Small intestine (tissue), 7 donors: ENCODE measurements around the gene JPT2. TPM values are rescaled to one million over a fixed set of nuclear protein-coding genes. Genes with fewer than 3 reads are reported as not detected.

Source experiments
- DNase-seq, 2 donors: peaks; one replicate each; pipeline versions ENCODE4 v3.0.0 to v3.0.0-alpha.2; 2013
- FAIRE-seq: peaks from 2 replicates; lab custom pipeline; 2012; peaks lifted over from hg19 to GRCh38; lab: Jason Lieb, UNC
- H3K27ac ChIP-seq, 3 donors: one replicate each; pipeline ENCODE4 v1.5.1; 2013; ENCODE audit warnings: low read length in 2 of 3, mild to moderate bottlenecking in 2 of 3, control low read depth in 1 of 3, inconsistent platforms in 1 of 3, low read depth in 1 of 3, moderate library complexity in 1 of 3
- H3K27me3 ChIP-seq, 3 donors: one replicate each; pipeline ENCODE4 v1.6.1; 2013; ENCODE audit warnings: low read length in 3 of 3, inconsistent platforms in 1 of 3; ENCODE audit not compliant: control insufficient read depth in 3 of 3, insufficient read depth in 3 of 3
- H3K36me3 ChIP-seq, 3 donors: one replicate each; pipeline ENCODE4 v1.6.1; 2013; ENCODE audit warnings: low read length in 3 of 3, inconsistent platforms in 1 of 3, low read depth in 1 of 3, mild to moderate bottlenecking in 1 of 3, moderate library complexity in 1 of 3; ENCODE audit not compliant: control insufficient read depth in 3 of 3, insufficient read depth in 2 of 3
- H3K4me1 ChIP-seq, 3 donors: one replicate each; pipeline ENCODE4 v1.6.1; 2013; ENCODE audit warnings: low read length in 2 of 3, inconsistent platforms in 1 of 3, low read depth in 1 of 3, mild to moderate bottlenecking in 1 of 3, moderate library complexity in 1 of 3; ENCODE audit not compliant: control insufficient read depth in 3 of 3, insufficient read depth in 2 of 3
- H3K4me3 ChIP-seq, 3 donors: one replicate each; pipeline ENCODE4 v1.5.1; 2013; ENCODE audit warnings: low read length in 3 of 3, control low read depth in 1 of 3, inconsistent platforms in 1 of 3, low read depth in 1 of 3, mild to moderate bottlenecking in 1 of 3, moderate library complexity in 1 of 3
- H3K9me3 ChIP-seq, 2 donors: one replicate each; pipeline ENCODE4 v1.6.1; 2013; ENCODE audit warnings: low read depth in 1 of 2, low read length in 1 of 2; ENCODE audit not compliant: control insufficient read depth in 2 of 2, insufficient read depth in 1 of 2
- WGBS, 3 donors: extraction: QIAGEN DNeasy Blood & Tissue Kit; methylation state at CpG; one replicate each; pipeline ENCODE4 v1.1.7; 2013; 5-methylcytosine and 5-hydroxymethylcytosine counted together
- polyA plus RNA-seq, 4 donors: library from polyadenylated mRNA; stranded (reverse) in 3 of 4; unstranded in 1 of 4; fragments of 200-250 nt in 3 of 4; fragments of 120-200 nt in 1 of 4; gene quantifications; one replicate each; pipeline versions ENCODE4 v1.2.1 to v1.2.3, GENCODE V29; 2013
- donor health status: healthy with polysubstance abuse.
- donor health status: control.
- donor health status: control.
- donor health status: Bipolar disorder and iron deficiency.
- donor health status: healthy.

The JPT2 gene
- polyA plus RNA-seq, 4 donors: 17.0 to 52.4 (median 36.3) TPM

GRCh38 chr16:1642753-1643152 lies 35.3 kb upstream of the JPT2 start:
- Histone ChIP-seq H3K27ac (no peak overlapping the region), H3K36me3 (peaks cover 25 to 84% (median 33%) of the 10 kb centered on the region in 3 donors), H3K27me3 (no peaks in the 10 kb centered on the region), H3K9me3 (no peaks in the 10 kb centered on the region), H3K4me3 (no peak overlapping the region), H3K4me1 (no peaks in the 10 kb centered on the region)
- no peak for FAIRE-seq
- no peak for DNase-seq
- WGBS, 3 donors: 95 to 97% (median 96%) methylated on average over 11 of the region's 11 CpGs

- Histone ChIP-seq H3K27ac (no peak overlapping the region), H3K27me3 (no peaks in the 10 kb centered on the region), H3K9me3 (no peaks in the 10 kb centered on the region), H3K36me3 (peaks cover 17 to 81% (median 28%) of the 10 kb centered on the region in 3 donors), H3K4me3 (no peak overlapping the region), H3K4me1 (no peaks in the 10 kb centered on the region)
- WGBS, 3 donors: 95 to 98% (median 97%) methylated on average over 10 to 12 of the region's 12 CpGs
- DNase-seq: no peak
- FAIRE-seq: no peak
Observed at GRCh38 chr16:1643521-1643920, 34.6 kb upstream of the JPT2 start.

GRCh38 chr16:1645914-1646525 lies 32.1 kb upstream of the JPT2 start:
- H3K27ac ChIP-seq: no peak overlapping the region

GRCh38 chr16:1647856-1648255 lies 30.2 kb upstream of the JPT2 start:
- Histone ChIP-seq H3K4me1 (no peaks in the 10 kb centered on the region), H3K9me3 (no peaks in the 10 kb centered on the region), H3K4me3 (no peak overlapping the region), H3K27ac (no peak overlapping the region), H3K27me3 (no peaks in the 10 kb centered on the region), H3K36me3 (peaks cover 8 to 70% (median 11%) of the 10 kb centered on the region in 3 donors)
- FAIRE-seq (no peak), DNase-seq (no peak)
- 86 to 94% (median 89%) methylated on average over 13 of the region's 13 CpGs for WGBS, 3 donors

More at GRCh38 chr16:1645914-1646525, 32.1 kb upstream of the JPT2 start:
- H3K4me3 ChIP-seq: no peak overlapping the region
- 68 to 88% (median 76%) methylated on average over 13 of the region's 13 CpGs for WGBS, 3 donors
- H3K36me3 ChIP-seq: peaks cover 14 to 70% (median 15%) of the 10 kb centered on the region in 3 donors
- no peak for FAIRE-seq
- no peaks in the 10 kb centered on the region for H3K4me1 ChIP-seq
- no peak for DNase-seq
- no peaks in the 10 kb centered on the region for H3K27me3 ChIP-seq
- H3K9me3 ChIP-seq: no peaks in the 10 kb centered on the region

GRCh38 chr16:1650131-1650530 lies 27.9 kb upstream of the JPT2 start:
- no peaks in the 10 kb centered on the region for H3K27me3 ChIP-seq
- H3K9me3 ChIP-seq: no peaks in the 10 kb centered on the region
- 90 to 98% (median 95%) methylated on average over 4 of the region's 4 CpGs for WGBS, 3 donors
- no peak overlapping the region for H3K4me3 ChIP-seq
- H3K4me1 ChIP-seq: no peaks in the 10 kb centered on the region
- FAIRE-seq (no peak), DNase-seq (no peak)
- H3K27ac ChIP-seq: no peak overlapping the region
- H3K36me3 ChIP-seq: peaks cover 3 to 70% (median 13%) of the 10 kb centered on the region in 3 donors

GRCh38 chr16:1651094-1651973 lies 26.7 kb upstream of the JPT2 start:
- 94 to 95% (median 94%) methylated on average over 12 of the region's 12 CpGs for WGBS, 3 donors
- no peaks in the 10 kb centered on the region for H3K9me3 ChIP-seq
- no peak overlapping the region for H3K27ac ChIP-seq
- no peaks in the 10 kb centered on the region for H3K4me1 ChIP-seq
- no peaks in the 10 kb centered on the region for H3K27me3 ChIP-seq
- FAIRE-seq (no peak), DNase-seq (no peak)
- no peak overlapping the region for H3K4me3 ChIP-seq
- peaks cover 11 to 71% (median 11%) of the 10 kb centered on the region in 3 donors for H3K36me3 ChIP-seq

- DNase-seq (no peak), FAIRE-seq (no peak)
- no peaks in the 10 kb centered on the region for H3K9me3 ChIP-seq
- no peak overlapping the region for H3K4me3 ChIP-seq
- H3K4me1 ChIP-seq: no peaks in the 10 kb centered on the region
- H3K27me3 ChIP-seq: no peaks in the 10 kb centered on the region
- WGBS, 3 donors: 94 to 100% (median 100%) methylated on average over 1 of the region's 1 CpG
- H3K36me3 ChIP-seq: peaks cover 12 to 77% (median 15%) of the 10 kb centered on the region in 3 donors
- H3K27ac ChIP-seq: no peak overlapping the region
Observed at GRCh38 chr16:1651974-1652312, 26.1 kb upstream of the JPT2 start.

GRCh38 chr16:1653023-1653422 lies 25.1 kb upstream of the JPT2 start:
- WGBS, 3 donors: 96 to 97% (median 96%) methylated on average over 15 of the region's 15 CpGs
- FAIRE-seq (no peak), DNase-seq (no peak)
- Histone ChIP-seq H3K4me3 (no peak overlapping the region), H3K27ac (no peak overlapping the region), H3K4me1 (no peaks in the 10 kb centered on the region), H3K9me3 (no peaks in the 10 kb centered on the region), H3K27me3 (no peaks in the 10 kb centered on the region), H3K36me3 (peaks cover 12 to 81% (median 13%) of the 10 kb centered on the region in 3 donors)
